Caki2 (cell line): ENCODE measurements around the gene BHLHE40. TPM values are rescaled to one million over a fixed set of nuclear protein-coding genes. Genes with fewer than 3 reads are reported as not detected.
A peak's percentile ranks its signal among the peaks of the same experiment; 100 is the strongest.

Experiments used
- DNase-seq: peaks from one replicate; pipeline ENCODE4 v3.0.0-alpha.2; 2015; ENCODE audit warnings: low read depth
- in situ Hi-C: cut with HindIII; loops from 2 replicates; pipeline ENCODE4 v1.10.0; 2016; ENCODE audit warnings: low sequenced_read_pairs, low pct_unique_long_range_greater_than_20kb, mixed read lengths
- total RNA-seq: library from RNA; depleted of rRNA; stranded (reverse); fragments of >200 nt; shearing (Covaris generic); gene quantifications from 2 replicates; pipeline ENCODE4 v1.2.3, GENCODE V29; 2014; ENCODE audit warnings: low replicate concordance; rRNA removed

The BHLHE40 gene
- 35.3 and 49.9 TPM in 2 replicates for total RNA-seq

GRCh38 chr3:4979428-4980228 is at the start of gene BHLHE40:
Gene BHLHE40 (plus strand): TSS chr3:4979437. CDS start chr3:4979719, 282 bp downstream.
- DNase-seq = no peak

DNA sequence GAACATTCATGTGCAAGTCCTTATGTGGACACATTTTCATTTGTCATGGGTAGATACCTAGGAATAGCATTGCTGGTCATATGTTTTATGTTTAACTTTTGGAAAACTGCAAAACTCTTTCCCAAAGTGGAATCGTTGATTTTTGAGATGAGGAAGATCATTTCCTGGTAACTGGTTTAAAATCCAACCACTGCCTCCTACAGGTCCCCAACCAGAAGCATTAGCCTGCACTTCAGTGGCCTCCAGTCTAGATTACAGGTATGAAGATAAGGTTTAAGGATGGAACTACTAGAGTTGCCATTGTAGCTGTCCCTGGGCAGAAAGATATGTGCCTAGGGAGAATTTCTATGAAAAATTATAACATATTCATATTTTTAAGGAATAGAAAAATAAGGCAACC is 48.7 kb upstream of the BHLHE40 start:
- in situ Hi-C loops = no loop called here
- no peak for DNase-seq

More at GRCh38 chr3:4979428-4980228, at the start of gene BHLHE40:
- in situ Hi-C loops = loop anchor here (10.0 kb wide), 1 partner anchor 245 kb away; no protein-coding TSS in a partner anchor

- DNase-seq = no peak
- in situ Hi-C loops = no loop called here
Measured at GRCh38 chr3:4934050-4934449, 45.2 kb upstream of the BHLHE40 start.

DNA sequence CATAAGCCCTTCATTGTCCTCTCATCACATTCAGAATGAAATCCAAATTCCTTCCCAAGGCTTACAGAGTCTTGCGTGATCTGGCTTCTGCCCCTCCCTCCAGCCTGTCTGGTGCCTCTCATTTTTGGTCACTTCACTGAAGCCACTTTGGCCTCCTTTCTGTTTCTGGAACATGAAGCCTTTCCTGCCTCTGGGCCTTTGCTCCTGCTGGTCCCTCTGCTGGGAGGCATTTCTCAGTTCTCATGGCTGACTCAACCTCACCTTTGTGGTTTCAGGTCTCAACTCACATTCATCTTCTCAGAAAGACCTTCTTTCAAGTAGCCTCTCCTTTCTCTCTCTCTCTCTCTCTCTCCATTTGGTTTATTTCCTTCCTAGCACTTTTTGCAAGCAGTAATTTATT is 43.9 kb upstream of the BHLHE40 start:
- no peak for DNase-seq
- in situ Hi-C loops = no loop called here

- in situ Hi-C loops = no loop called here
- DNase-seq = no peak
Measured at GRCh38 chr3:4936982-4937614, 42.1 kb upstream of the BHLHE40 start.

DNA sequence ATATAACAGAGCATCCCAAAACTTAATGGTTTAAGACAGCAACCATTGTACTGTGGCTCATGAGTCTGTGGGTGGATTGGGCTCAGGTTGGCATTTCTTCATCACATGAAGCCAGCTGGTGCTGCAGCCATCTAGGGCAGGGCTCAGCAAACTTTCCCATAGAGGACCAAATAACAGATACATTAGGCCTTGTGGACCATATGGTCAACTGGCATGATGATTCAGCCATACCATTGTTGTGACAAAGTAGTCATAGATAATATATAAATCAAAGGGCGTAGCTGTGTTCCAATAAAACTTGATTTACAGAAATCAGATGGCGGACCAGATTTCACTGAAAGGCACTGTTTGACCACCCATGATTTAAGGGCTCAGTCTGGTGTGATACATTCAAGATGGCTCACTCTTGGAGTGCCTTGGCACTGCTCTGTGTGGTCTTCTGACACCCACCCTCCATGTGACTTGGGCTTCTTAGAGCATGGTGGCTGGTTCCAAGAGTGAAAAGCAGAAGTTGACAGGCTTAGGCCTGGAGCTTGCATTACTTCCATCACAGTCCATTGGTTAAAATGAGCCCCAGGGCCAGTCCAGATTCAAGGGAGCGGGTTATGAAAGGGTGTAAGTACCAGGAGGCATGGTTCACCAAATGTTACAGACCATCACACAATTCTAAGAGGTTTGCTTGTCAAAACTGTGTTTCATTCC is 40.8 kb upstream of the BHLHE40 start:
- in situ Hi-C loops = no loop called here
- no peak for DNase-seq

GRCh38 chr3:4939276-4939675 is 40.0 kb upstream of the BHLHE40 start:
- DNase-seq = peak; percentile 15
- in situ Hi-C loops = no loop called here

DNA sequence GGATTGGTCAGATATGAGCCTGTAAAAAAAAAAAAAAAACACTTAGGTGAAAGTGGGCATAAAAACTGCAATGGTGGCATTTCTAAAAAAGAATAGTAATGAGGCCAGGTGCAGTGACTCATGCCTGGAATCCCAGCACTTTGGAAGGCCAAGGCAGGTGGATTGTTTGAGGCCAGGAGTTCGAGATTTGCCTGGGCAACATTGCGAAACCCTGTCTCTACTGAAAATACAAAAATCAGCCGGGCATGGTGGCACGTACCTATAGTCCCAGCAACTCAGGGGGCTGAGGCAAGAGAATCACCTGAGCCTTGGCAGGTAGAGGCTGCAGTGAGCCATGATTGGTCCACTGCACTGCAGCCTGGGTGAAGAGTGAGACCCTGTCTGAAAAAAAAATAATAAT is 38.3 kb upstream of the BHLHE40 start:
- DNase-seq = no peak
- in situ Hi-C loops = no loop called here

DNA sequence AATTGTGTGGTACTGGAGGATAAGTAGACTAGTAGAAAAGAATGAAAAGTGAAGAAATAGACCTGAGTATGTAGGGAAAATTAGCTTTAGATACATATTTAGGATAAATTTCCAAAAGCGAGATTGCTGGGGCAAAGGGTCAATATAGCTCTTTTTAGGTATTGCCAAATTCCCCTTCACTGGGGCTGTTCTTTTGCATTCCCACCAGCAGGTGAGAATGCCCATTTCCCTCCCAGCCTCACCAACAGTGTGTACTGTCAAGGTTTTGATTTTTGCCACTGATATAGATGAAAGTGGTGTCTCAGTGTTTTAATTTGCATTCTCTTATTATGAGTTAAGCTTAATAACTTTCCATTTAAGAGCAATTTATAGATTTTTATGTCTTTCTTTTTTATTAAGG is 35.7 kb upstream of the BHLHE40 start:
- in situ Hi-C loops = no loop called here
- no peak for DNase-seq

DNA sequence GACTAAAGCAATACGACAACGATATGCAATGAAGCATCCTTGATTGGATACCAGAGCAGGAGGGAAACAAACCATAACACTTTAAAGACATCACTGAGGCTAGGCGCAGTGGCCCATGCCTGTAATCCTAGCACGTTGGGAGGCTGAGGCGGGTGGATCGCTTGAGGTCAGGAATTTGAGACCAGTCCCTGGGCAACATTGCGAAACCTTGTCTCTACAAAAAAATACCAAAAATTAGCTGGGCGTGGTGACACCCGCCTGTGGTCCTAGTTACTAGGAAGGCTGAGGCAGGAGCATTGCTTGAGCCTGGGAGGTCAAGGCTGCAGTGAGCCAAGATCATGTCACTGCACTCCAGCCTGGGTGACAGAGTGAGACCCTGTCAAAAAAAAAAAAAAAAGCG is 33.9 kb upstream of the BHLHE40 start:
- no peak for DNase-seq
- in situ Hi-C loops = no loop called here

- DNase-seq = no peak
- in situ Hi-C loops = no loop called here
Measured at GRCh38 chr3:4947028-4947427, 32.2 kb upstream of the BHLHE40 start.

- no peak for DNase-seq
- in situ Hi-C loops = no loop called here
Measured at GRCh38 chr3:4948395-4948794, 30.8 kb upstream of the BHLHE40 start.

- in situ Hi-C loops = no loop called here
Measured at GRCh38 chr3:4949004-4949403, 30.2 kb upstream of the BHLHE40 start.

DNA sequence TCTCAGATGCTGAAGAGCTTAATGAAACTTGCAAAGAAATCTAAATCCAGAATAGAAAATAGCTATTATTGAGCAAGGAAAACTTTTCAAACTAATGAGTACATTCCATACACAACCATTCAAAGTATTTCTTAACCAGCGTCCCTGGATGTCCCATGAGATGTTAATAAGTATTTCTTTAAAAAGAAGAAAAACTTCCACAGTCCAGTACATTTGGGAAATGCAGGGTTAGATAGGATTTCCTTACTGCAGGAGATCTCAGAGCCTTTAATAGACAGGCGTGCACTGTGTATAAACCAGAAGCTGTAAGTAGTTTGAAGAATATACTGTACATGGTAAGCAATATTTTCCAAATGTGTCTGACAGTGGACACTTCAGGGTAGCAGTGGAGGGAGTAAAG is 29.6 kb upstream of the BHLHE40 start:
- in situ Hi-C loops = no loop called here
- no peak for DNase-seq

More at GRCh38 chr3:4949004-4949403, 30.2 kb upstream of the BHLHE40 start:
- DNase-seq = no peak

DNA sequence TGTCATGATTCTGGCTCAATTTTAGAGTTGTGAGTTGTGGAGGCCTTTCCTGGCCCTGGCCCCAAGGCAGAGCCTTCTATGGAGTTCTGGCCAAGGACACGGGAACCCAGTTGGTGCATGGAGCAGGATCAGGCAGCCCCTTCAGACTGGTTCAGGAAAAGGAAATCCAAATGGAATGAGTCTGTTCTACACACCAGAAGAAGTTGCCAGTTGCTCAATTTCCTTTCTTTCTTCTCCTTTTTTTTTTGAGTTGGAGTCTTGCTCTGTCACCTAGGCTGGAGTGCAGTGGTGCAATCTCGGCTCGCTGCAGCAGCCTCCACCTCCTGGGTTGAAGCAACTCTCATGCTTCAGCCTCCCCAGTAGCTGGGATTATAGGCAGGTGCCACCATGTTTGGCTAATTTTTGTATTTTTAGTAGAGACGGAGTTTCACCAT is 28.9 kb upstream of the BHLHE40 start:
- in situ Hi-C loops = no loop called here
- no peak for DNase-seq

GRCh38 chr3:4950948-4951347 is 28.3 kb upstream of the BHLHE40 start:
- peak; percentile 14 for DNase-seq
- in situ Hi-C loops = no loop called here

DNA sequence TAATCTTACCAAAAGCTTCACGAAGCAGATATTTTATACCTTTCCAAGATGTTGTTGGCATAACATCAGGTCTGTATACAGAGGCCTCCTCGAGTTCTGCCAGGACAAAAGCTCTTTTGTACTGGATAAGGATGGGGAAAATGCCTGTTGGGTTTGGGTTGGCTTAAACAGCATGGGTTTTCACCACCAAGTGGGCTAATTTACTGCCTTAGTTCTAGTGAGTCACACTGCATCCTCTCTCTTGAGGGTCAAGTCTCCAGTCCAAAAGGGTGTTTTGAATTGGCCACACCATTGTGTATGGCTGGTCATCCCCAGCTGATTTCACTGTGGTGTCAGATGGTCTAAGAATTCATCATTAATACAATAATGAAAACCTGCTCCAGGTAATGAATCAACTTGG is 26.1 kb upstream of the BHLHE40 start:
- in situ Hi-C loops = no loop called here
- DNase-seq = no peak

- in situ Hi-C loops = no loop called here
- no peak for DNase-seq
Measured at GRCh38 chr3:4954256-4955000, 24.8 kb upstream of the BHLHE40 start.
